Measurements from ENCODE around the gene ACSS1. TPM values are rescaled to one million over a fixed set of nuclear protein-coding genes. Genes with fewer than 3 reads are reported as not detected.

Gene ACSS1
- 10 to 100 TPM; 73.8 to 83.8 TPM for total RNA-seq

GRCh38 chr20:25058051-25058846 is at the start of gene ACSS1:
TSS of gene ACSS1 (minus strand) at chr20:25058139. CDS start at chr20:25058102, 37 bp downstream.
- WGBS, 2 donors = 7% methylated on average over 35 of the region's 56 CpGs; no CpG with 5 or more reads in 1 of the 2 donors
- H3K9me3 ChIP-seq = no peaks in the 10 kb centered on the region
- peak within 1 kb of the TSS; percentile 46 to 59 for H3K4me3 ChIP-seq
- ATAC-seq (peak; percentile 45), DNase-seq (peak; percentile 60 to 76 (median 70))
- intact Hi-C loops (cut with DNase I) = no loop called here
- TF ChIP-seq POLR2A (IDR thresholded peaks at IDR 0.05) (peak in 1 of 3 donors; percentile 2), CTCF (IDR thresholded peaks at IDR 0.05) (no peak)
- H3K36me3 ChIP-seq (replicated peaks in 1 of 2; ENCODE audit: insufficient read depth in 1 of 2, low read depth in 2 of 2) = no peaks in the 10 kb centered on the region
- peaks cover 80% of the 10 kb centered on the region for H3K4me1 ChIP-seq
- H3K27me3 ChIP-seq = no peaks in the 10 kb centered on the region
- H3K27ac ChIP-seq = peak within 1 kb of the TSS; percentile 91 to 96 (median 94)

- no peak overlapping the region for H3K27ac ChIP-seq
- ATAC-seq = no peak
- intact Hi-C loops (cut with DNase I) = no loop called here
- no peaks in the 10 kb centered on the region for H3K4me1 ChIP-seq
- no peak for TF ChIP-seq CTCF (IDR thresholded peaks at IDR 0.05)
- TF ChIP-seq POLR2A (IDR thresholded peaks at IDR 0.05) = no peak
- no peak for DNase-seq
- WGBS, 2 donors = 92 to 94% methylated on average over 3 of the region's 3 CpGs
- no peaks in the 10 kb centered on the region for H3K36me3 ChIP-seq (replicated peaks in 1 of 2; ENCODE audit: insufficient read depth in 1 of 2, low read depth in 2 of 2)
- no peaks in the 10 kb centered on the region for H3K27me3 ChIP-seq
- no peak overlapping the region for H3K4me3 ChIP-seq
- H3K9me3 ChIP-seq = no peaks in the 10 kb centered on the region
Measured at GRCh38 chr20:25103526-25103925, 45.6 kb upstream of the ACSS1 start.

GRCh38 chr20:25100914-25101313 is 43.0 kb upstream of the ACSS1 start:
- H3K27ac ChIP-seq = no peak overlapping the region
- intact Hi-C loops (cut with DNase I) = no loop called here
- TF ChIP-seq CTCF (IDR thresholded peaks at IDR 0.05) (no peak), POLR2A (IDR thresholded peaks at IDR 0.05) (no peak)
- no peak overlapping the region for H3K4me3 ChIP-seq
- no peaks in the 10 kb centered on the region for H3K27me3 ChIP-seq
- WGBS, 2 donors = 59 to 64% methylated on average over 3 of the region's 3 CpGs
- DNase-seq (no peak), ATAC-seq (no peak)
- H3K4me1 ChIP-seq = no peaks in the 10 kb centered on the region
- no peaks in the 10 kb centered on the region for H3K9me3 ChIP-seq
- no peaks in the 10 kb centered on the region for H3K36me3 ChIP-seq (replicated peaks in 1 of 2; ENCODE audit: insufficient read depth in 1 of 2, low read depth in 2 of 2)

- no peak overlapping the region for H3K27ac ChIP-seq
- WGBS, 2 donors = 59 to 69% methylated on average over 4 of the region's 4 CpGs
- no peak for ATAC-seq
- H3K9me3 ChIP-seq = no peaks in the 10 kb centered on the region
- no peak overlapping the region for H3K4me3 ChIP-seq
- intact Hi-C loops (cut with DNase I) = no loop called here
- H3K27me3 ChIP-seq = no peaks in the 10 kb centered on the region
- H3K36me3 ChIP-seq (replicated peaks in 1 of 2; ENCODE audit: insufficient read depth in 1 of 2, low read depth in 2 of 2) = no peaks in the 10 kb centered on the region
- no peak for DNase-seq
- no peak for TF ChIP-seq CTCF (IDR thresholded peaks at IDR 0.05)
- no peak for TF ChIP-seq POLR2A (IDR thresholded peaks at IDR 0.05)
- H3K4me1 ChIP-seq = no peaks in the 10 kb centered on the region
Measured at GRCh38 chr20:25099601-25100140, 41.7 kb upstream of the ACSS1 start.

Data from body of pancreas (tissue), 4 donors.